GM19438 (cell line): Measurements from ENCODE around the gene CDC123.
A peak's percentile ranks its signal among the peaks of the same experiment; 100 is the strongest.
"Not testable (repeated sequence)": the region's sequence is repeated elsewhere in the genome, so short reads cannot be mapped to it uniquely, and the experiment has no call there.

ENCODE experiments used
- ATAC-seq: cut with Tn5 transposase; IDR thresholded peaks from one replicate; pipeline ENCODE4 v1.9.1; 2021; ENCODE audit warnings: low read depth; ENCODE audit not compliant: unreplicated experiment

CDC123 gene

DNA sequence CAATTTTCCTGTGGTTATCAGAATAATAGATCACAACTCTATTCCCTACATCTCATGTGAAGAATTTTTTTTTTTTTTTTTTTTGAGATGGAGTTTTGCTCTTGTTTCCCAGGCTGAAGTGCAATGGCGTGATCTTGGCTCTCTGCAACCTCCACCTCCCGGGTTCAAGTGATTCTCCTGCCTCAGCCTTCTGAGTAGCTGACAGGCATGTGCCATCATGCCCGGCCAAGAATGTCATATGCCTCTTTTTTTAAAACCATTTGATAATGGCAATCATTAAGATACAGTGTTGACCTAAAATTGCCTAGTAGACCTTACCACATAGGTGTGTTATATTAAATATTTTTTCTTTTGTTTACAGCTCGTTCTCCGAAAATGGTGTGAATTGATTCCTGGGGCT lies 38.7 kb downstream of the CDC123 start:
- not testable (repeated sequence) for ATAC-seq

DNA sequence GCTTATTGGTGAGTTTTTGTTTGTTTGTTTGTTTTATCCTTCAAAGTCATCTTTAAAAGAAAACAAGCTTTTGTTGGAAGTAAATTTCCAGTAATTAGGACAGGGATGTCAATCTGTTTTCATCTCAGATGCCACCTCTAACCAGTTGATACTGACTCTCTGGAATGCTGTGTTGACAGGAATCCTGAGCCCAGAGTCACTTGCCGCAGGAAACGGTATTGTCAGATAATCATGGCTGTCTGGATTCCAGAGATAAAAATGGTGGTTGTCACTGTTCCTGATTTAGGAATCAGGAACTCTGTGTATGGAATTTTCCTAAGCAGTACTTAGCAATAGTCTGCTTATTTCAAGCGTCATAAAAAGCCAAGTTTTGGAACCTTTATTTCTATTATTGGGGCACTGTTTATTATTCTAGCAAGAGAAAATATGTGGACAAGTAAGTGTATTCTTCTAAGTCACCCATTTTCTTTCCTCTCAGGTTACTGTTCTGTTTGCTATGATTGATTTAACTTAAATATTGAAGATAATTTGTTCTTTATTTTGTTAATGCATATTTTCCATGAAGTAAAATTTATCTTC lies 39.2 kb downstream of the CDC123 start:
- ATAC-seq = no peak

DNA sequence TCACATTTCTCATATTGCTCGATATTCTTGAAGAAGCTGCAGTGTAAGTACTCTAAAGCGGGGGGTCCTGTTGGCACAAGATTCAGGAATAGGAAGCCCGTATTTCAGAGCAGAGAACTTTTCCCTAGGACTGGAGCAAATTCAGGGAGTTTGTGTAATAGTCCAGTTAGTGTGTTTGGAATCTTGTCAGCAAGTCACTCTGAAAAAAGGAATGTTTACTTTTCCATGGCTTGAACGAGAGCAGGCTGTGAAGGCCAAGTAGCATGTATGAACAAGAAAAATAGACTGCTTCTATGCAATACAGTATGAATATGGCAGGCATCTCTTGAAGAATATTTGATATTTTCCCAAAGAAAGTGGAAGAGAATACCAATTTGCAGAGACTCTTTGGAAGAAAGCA lies 39.8 kb downstream of the CDC123 start:
- no peak for ATAC-seq

DNA sequence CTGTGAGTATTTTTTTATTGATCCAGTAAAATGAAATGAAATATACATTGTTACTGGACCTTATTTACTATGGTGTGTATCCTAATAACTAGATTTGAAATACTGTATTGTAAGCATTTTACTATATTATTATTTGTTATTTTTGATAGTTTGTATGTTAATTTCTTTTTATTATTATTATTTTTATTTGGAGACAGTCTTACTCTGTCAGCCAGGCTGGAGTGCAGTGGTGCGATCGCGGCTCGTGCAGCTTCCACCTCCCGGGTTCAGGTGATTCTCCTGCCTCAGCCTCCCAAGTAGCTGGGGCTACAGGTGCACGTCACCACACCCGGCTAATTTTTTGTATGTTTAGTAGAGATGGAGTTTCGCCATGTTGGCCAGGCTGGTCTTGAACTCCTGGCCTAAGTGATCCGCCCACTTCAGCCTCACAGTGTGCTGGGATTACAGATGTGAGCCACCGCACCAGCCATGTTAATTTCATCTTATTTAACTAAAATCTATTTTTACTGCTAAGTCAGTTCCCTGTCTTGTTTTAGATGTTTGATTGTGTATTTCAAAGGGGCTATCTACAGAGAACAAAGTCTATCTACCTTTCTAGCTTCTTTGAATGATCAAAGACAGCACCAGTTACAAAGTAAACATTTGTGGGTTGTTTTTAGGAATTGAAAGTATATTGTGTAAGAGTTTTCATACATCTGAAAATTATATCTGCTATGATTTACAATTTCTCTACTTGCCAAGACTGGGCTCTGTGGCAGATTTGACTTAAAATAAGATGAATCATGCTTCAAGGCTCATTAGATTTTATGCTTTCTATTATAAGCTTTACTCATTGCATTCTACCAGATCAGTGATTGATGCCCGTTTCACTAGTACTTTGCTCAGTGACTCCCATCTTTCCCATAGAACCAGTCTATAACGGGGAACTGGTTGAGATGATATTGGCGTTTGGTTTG lies 41.6 kb downstream of the CDC123 start:
- no peak for ATAC-seq

DNA sequence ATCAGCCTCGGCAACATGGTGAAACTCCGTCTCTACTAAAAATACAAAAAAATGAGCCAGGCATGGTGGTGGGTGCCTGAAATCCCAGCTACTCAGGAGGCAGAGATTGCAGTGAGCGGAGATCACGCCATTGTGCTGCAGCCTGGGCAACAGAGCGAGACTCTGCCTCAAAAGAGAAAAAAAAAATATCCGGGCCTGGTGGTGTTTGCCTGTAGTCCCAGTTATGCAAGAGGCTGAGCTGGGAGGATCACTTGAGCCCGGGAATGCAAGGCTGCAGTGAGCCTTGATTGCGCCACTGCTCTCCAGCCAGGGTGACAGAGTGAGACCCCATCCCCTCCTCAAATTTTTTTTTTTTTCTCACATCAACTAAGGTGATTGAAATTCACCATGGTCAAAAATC lies 42.8 kb downstream of the CDC123 start:
- ATAC-seq = no peak

DNA sequence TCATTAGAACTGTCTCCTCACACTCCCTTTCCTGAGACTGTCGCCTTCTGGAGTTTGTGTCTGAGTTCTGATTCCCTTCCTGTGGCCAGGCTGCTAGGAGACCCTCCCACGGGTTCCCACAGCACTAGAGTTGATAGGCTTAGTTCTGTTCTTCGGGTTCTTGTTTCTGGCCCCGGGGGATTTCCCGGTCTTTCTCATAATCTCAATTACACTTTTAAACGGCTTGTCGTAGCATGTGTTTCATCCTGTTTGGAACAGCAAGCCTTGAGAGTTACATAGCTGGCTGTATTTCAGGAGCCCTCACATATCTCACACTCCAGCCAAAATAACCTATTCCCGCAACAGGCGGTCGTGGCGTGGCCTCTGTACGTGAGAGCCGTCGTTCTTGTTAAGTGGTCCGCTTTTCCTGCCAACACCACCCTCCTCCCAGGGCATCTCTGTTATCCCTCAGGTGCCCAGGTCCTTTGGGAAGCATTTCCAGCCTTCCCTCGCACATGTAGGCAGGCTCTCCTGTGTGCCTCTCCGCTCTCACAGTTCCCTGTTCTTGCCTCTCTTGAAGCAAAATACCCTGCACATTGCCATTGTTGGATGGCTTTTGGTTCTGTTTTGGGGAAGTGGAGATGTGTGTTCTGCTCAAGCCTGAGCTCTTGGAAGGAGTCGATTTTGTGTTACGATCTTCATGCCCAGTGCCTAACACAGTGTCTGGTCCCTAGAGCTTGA lies 46.0 kb downstream of the CDC123 start:
- no peak for ATAC-seq

DNA sequence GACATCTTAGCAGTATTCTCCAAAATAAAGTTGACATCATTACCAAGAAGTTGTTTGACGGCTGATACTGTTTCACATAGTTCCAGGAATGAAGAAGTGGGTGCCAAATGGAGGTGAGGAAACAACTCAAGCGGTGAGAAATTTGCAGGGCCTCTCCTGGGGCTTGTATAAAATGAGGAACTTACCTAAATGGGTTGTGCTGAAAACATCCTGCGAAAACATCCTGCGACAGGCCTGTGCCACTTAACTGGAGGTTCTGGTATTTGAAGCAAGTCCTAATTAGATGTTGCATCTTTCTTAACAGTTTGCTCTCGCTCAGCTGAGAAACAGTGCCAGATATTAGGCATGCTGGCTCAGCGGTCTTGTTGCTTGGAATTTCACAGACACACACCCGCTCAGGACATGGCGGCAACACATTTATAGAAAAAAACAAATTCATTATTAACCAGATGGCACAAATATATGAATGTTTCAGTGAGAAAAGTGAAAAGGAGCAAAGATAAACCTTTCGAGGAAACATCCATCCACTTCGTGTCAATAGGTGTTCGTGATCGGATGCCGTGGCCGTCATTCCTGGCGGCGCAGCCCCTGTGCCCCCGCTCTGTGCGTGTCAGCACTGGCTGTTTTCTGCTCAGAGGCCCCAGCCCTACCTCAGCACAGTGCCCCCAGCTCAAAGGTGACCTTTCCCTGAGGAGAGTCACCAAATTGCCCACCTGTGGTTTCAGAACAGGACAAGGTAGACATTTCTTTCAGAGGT lies 48.1 kb downstream of the CDC123 start:
- ATAC-seq = no peak

DNA sequence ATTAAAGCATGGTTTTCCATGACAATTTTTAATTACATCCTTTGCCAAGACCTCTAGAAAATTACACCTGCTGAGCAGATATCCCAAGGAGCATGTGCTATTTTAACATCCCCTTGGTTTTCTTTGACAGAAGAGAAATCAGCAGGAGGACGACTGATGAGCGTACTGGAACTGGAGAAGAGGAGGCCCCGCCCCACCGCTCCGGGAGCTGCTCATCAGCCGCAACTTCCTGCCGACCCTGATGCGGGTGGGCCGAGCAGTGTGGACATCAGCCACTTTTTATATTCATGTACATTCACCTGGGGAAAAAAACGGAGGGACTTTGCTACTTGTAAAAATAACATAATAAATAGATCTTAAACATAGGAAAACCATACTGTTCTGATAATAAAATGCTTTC lies 54.2 kb downstream of the CDC123 start:
- no peak for ATAC-seq

DNA sequence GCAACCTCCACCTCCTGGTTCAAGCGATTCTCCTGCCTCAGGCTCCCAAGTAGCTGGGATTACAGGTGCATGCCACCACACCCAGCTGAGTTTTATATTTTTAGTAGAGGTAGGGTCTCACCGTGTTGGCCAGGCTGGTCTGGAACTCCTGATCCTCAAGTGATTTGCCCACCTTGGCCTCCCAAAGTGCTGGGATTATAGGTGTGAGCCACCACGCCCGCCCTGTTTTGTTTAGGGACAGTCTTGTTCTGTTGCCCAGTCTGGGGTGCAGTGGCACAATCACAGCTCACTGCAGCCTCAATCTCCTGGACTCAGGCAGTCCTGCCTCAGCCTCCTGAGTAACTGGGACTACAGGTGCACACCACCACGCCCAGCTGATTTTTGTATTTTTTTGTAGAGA lies 54.7 kb downstream of the CDC123 start:
- not testable (repeated sequence) for ATAC-seq

DNA sequence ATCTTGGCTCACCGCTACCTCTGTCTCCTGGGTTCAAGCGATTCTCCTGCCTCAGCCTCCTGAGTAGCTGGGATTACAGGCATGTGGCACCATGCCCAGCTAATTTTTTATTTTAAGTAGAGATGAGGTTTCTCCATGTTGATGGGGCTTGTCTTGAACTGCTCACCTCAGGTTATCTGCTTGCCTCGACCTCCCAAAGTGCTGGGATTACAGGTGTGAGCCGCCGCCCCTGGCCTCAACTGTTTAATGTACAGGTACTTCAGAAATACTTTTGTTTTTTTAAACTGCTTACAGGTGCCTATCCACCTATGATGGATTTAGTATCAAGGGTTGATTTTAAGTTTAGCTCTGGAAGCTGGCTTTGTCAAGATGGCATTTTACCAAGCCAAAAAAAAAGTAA lies 55.6 kb downstream of the CDC123 start:
- ATAC-seq = no peak

DNA sequence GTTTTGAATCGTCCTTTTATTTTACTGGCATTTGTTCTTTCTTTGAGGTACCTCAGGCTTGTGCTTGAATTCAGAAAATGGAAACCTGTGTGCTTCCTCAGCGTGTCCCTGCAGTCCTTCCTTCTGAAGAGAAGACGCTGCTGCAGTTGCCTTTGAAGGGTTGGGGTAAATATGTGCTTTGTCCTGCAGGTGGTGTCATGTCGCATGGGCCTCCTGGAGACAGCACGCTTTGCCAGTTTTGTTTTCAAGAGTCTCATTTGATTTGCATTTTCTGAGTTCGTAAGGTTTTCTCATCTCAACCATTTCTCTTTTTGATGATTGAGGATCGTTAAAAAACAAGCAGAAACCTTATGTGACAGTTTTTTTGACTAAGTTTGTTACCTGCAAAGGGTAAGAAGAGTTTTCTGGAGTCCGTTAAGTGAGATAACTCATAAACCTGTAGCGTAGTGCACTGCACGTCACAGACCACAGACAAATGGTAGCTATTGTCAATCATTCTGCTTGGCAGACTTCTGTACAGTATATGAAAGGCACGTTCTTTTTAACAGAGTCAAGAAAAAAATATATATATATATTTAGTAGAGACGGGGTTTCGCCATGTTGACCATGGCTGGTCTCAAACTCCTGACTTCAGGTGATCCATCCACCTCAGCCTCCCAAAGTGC lies 57.0 kb downstream of the CDC123 start:
- ATAC-seq = no peak

DNA sequence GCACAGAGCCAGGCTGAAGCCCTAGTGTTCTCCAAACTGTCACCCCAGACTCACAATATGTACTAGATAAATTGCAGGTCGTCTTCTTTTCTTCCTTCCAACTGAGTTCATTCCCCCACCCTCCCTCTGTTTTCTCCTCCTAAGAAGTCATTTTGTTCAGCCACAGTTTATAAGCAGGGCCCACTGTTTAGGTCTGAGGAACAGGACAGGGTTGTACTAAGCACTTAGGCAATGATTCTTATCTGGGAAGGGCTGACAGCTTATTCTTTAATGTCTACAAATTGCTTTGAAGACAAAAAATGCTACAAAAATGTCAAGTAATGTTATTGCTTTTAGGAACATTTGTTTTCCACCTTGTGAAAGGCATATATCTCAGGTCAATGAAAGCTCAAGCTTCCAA lies 59.1 kb downstream of the CDC123 start:
- no peak for ATAC-seq

DNA sequence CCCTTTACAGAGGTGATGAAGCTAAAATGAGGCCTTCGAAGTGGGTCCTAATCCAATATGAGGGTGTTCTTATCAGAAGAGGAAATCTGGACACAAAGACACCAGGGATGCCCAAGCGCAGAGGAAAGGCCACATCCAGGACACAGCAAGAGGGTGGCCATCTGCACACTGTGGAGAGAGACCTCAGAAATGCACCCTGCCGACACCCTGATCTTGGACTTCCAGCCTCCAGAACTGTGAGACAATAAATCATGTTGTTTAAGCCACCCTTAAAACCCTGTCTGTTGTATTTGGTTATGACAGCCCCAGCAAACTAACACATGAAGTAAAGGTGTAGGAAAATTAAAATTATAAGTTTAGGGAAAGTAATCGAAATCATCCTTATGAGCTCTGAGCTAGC lies 64.0 kb downstream of the CDC123 start:
- ATAC-seq = no peak

DNA sequence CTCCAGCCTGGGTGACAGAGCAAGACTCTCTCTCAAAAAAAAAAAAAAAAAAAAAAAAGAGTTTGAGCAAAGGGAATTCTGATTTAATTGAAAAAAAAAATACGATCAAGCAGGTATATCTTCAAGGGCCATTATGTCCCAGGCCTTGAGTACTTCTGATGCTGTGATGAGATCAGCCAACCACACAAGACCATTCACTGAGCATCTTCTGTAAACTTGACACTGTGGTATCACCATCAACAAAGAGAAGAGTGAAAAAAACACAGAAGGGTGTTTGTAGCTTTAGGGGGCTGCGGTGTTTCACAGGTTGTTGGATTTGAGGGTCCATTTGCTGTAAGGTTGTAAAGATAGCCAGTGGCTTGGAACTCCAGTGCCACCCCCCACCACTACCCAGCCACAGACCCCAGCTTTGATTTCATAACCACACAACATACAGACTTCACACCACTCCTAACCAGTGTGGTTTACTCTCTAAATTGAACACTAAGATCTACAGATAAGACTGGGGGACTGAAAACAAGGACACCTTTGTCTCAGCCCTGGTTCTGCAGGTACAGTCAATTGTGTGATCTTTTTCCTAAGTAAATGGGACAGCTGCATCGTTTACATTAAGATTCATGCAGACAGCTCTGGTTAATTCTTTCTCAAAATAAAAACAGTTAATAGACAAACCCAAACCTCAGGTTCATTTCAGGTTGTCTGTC lies 66.4 kb downstream of the CDC123 start:
- ATAC-seq = no peak

DNA sequence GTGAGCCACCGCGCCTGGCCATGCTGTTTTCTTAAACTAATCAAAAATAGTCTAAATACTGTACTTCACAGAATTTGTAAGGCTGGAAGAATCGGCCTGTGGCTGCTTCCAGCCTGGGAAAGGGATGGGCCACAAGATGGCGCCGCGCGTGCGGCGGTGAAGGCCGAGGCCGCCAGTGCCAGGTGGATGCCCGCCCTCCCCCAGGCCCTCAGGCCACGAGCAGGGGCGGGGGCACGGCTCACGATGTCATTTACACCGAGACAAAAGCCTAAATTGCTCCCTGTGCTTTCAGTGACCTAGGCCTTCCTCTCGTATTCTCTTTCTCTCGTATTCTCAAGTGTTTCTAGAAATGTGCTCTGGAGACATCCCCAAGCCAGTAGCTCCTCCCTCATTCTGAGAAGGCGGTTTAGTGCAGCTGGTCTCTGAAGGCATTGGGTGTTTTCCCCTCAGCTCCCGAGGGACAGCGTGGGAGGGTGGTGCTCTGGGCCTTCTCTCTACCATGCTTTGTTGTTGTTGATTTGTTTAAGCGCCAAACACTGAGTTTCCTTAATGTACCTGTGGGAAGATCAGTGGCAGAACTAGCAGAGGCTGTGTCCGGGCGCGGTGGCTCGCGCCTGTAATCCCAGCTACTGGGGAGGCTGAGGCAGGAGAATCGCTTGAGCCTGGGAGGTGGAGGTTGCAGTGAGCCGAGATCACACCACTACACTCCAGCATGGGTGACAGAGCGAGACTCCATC lies 68.4 kb downstream of the CDC123 start:
- peak; percentile 89 for ATAC-seq

DNA sequence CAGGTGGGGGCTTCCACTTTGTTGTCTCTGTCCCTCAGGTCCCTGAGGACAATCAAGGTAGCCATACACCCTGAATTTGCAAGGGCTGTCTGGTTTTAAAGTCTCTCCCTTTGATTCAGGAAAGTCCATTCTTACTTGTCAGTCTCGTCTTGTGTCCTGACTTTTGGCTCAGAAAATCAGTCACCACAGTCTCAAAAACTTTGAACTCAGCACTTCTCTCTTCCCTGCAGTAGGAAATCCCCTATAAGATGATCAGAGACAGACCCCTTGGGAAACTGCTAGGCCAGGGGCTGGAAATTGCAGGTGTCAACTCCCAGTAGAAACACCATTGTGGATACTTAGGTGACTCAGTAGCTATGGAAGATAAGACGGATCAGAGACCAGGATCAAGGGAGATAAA lies 73.1 kb downstream of the CDC123 start:
- ATAC-seq = no peak

DNA sequence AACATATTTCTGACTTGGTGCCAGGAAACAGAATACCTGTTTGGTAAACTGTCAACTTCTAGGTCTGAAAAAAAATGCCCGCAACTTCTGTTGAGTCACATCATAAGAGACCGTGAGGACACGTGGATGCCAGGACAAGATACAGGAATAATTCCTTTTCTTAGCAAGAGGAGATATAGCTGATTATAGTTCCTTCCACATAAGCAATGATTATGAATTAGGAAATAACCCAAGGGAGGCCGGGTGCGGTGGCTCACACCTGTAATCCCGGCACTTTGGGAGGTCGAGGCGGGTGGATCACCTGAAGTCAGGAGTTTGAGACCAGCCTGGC lies 75.2 kb downstream of the CDC123 start:
- no peak for ATAC-seq

DNA sequence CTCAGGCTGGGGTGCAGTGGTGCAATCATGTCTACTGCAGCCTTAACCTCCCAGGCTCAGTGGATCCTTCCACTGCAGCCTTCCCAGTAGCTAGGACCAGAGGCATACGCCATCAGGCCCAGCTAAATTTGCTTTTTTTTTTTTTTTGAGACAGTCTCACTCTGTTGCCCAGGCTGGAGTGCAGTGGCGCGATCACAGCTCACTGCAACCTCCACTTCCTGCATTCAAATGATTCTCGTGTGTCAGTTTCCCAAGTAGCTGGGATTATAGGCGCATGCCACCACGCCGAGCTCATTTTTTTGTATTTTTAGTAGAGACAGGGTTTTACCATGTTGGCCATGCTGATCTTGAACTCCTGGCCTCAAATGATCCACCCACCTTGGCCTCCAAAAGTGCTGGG lies 81.9 kb downstream of the CDC123 start:
- not testable (repeated sequence) for ATAC-seq

DNA sequence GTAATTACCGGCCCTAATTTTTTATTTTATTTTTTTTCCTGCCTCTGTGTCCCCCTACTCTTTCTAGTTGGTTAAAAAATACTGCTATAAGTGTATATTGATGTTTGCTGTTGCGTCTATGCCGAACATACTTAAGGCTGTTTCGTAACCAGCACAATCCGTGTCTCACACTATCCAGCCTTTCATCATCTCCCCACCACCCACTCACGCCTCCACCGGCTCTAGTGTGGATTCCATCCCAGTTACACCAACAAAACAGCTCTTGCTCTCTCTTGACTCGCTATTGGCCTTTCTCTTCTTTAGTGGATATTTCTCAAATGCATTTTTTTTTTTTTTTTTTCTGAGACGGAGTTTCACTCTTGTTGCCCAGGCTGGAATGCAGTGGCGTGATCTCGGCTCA lies 83.3 kb downstream of the CDC123 start:
- ATAC-seq = no peak
